Measurements from ENCODE around the gene CELA1.
"Not testable (repeated sequence)": the region's sequence is repeated elsewhere in the genome, so short reads cannot be mapped to it uniquely, and the experiment has no call there.

The CELA1 gene

DNA sequence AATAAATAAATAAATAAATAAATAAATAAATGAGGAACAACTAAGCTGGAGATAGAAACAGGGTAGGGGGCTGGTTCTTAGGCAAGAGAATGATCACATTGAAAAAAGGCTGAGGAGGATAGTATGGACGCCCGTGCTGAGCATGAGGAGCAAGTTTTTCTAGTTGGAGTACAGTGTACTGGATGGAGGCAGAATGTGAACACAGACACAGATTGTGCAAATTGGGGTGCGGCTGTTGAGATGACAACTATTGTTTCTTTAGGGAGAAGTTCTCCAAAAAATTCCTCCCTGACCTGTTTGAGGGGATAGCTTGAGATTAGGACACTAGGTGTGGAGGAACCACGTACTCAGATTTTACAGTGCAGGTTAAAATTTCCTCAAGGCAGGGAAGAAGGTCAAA lies 21.5 kb downstream of the CELA1 start:
- H3K36me3 Mint-ChIP-seq (ENCODE audit: insufficient read depth) = peaks cover 42% of the 10 kb centered on the region
- H3K4me1 Mint-ChIP-seq (ENCODE audit: low read depth in 2 of 2) = peaks cover 66 to 77% of the 10 kb centered on the region in 2 donors
- ATAC-seq (replicated peaks) = no peak
- H3K27ac Mint-ChIP-seq = peak overlapping the region; percentile 88 to 97
- peak overlapping the region; percentile 92 to 94 for H3K4me3 Mint-ChIP-seq
- no peak for DNase-seq
- no peaks in the 10 kb centered on the region for H3K27me3 Mint-ChIP-seq
- no peaks in the 10 kb centered on the region for H3K9me3 Mint-ChIP-seq

DNA sequence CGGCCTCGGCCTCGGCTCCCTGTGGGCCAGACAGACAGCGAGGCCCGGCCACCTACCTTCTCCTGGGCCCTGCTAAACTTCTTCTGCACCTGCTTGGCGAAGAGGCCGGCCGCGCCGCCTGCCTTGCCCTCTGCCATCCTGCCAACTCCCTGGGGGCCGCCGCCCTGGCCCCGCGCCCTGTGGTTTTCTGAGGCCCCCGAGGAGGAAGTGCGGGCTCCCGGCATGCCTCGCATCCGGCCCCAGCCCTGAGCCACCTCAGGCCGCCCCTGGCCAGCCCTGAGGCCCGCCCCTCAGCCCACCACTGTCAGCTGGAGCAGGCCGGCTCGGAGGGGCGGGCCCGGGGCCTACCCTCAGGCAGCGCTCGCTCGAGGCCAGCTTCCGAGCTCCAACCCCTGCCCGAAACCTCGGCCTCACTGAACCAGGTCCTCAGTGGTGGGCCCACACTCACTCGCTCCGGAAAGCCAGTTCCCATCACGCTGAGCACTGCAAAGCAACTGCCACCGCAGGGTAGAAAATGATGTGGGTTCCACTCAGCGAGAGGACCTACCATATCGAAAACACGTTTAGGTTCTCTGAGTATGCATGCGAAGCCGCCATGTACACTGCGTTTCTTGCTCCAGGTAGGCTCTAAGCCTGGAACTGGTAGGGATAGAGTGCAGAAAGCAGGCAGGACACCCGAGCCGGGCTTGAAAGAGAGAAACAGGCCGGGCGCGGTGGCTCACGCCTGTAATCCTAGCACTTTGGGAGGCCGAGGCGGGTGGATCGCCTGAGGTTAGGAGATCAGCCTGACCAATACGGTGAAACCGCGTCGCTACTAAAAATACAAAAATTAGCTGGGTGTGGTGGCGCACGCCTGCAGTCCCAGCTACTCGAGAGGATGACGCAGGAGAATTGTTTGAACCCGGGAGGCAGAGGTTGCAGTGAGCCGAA lies 22.2 kb downstream of the CELA1 start, which contains the start of gene BIN2:
Gene BIN2, minus strand, starts transcription at position 209 of the 930 bp plus-strand sequence. Its CDS starts 72 bp downstream, at position 137.
- H3K27me3 Mint-ChIP-seq = no peaks in the 10 kb centered on the region
- peak within 1 kb of the TSS; percentile 92 to 94 for H3K4me3 Mint-ChIP-seq
- H3K4me1 Mint-ChIP-seq (ENCODE audit: low read depth in 2 of 2) = peaks cover 64 to 78% of the 10 kb centered on the region in 2 donors
- peak within 1 kb of the TSS; percentile 88 to 97 for H3K27ac Mint-ChIP-seq
- DNase-seq (peak; percentile 64 to 70 (median 69)), ATAC-seq (replicated peaks) (peak; percentile 71)
- no peaks in the 10 kb centered on the region for H3K9me3 Mint-ChIP-seq
- H3K36me3 Mint-ChIP-seq (ENCODE audit: insufficient read depth) = peaks cover 42% of the 10 kb centered on the region

DNA sequence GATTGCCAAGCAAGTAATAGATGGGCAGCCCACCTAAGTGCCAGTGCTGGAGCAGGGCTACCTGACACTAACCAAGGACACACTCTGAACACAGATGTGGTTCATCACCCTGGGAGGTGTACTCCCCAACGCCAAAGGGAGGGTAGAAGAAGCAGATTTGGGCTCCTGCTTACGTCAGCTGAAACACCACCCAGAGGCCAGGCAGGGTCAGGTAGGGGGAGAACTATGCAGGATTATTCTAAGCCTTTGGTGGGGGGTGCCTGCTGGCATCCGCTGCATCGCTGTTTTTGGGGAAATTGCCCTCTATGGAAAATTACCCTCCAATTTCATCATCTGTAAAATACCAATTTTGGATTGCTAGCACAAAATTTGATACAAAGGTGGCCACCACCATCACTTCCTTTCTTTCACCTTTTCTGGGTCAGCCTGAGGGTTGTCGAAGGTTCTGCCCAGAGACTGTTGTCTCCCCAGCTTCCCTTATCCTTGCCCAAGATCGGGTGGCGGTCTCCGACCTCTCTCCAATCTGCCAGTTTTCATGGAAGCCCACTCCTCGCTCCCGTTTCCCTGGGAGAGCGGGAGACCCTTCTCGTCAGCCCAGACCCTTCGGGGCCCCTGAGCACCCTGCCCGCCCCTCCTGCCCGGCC lies 23.0 kb downstream of the CELA1 start:
- Mint-ChIP-seq H3K4me1 (ENCODE audit: low read depth in 2 of 2) (peaks cover 64 to 78% of the 10 kb centered on the region in 2 donors), H3K36me3 (ENCODE audit: insufficient read depth) (peaks cover 46% of the 10 kb centered on the region), H3K9me3 (no peaks in the 10 kb centered on the region), H3K4me3 (peak overlapping the region; percentile 92 to 94), H3K27ac (peak overlapping the region; percentile 88 to 97), H3K27me3 (no peaks in the 10 kb centered on the region)
- DNase-seq (peak; percentile 54 to 58 (median 55)), ATAC-seq (replicated peaks) (peak; percentile 66)

DNA sequence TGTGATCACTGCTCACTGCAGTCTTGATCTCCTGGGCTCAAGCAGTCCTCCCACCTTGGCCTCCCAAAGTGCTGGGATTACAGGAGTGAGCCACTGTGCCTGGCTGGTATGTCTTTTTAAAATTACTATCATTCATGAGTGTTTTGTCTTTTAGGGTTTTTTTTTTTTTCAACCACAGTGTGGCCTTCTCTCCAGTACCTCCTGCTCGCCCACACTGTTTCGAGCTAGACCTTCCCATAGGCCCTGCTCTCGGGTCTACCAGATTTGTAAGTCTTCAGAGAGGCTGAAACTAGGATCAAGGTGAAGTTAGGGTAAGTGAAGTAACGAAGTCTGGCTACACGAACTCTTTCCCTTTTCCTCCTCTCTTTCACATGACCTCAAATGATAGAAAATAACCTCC lies 24.0 kb downstream of the CELA1 start:
- H3K27ac Mint-ChIP-seq = peak overlapping the region; percentile 88 to 97
- H3K27me3 Mint-ChIP-seq = no peaks in the 10 kb centered on the region
- ATAC-seq (replicated peaks) = no peak
- no peaks in the 10 kb centered on the region for H3K9me3 Mint-ChIP-seq
- peaks cover 50% of the 10 kb centered on the region for H3K36me3 Mint-ChIP-seq (ENCODE audit: insufficient read depth)
- peaks cover 68 to 83% of the 10 kb centered on the region in 2 donors for H3K4me1 Mint-ChIP-seq (ENCODE audit: low read depth in 2 of 2)
- H3K4me3 Mint-ChIP-seq = peak overlapping the region; percentile 92 to 94
- DNase-seq = no peak

DNA sequence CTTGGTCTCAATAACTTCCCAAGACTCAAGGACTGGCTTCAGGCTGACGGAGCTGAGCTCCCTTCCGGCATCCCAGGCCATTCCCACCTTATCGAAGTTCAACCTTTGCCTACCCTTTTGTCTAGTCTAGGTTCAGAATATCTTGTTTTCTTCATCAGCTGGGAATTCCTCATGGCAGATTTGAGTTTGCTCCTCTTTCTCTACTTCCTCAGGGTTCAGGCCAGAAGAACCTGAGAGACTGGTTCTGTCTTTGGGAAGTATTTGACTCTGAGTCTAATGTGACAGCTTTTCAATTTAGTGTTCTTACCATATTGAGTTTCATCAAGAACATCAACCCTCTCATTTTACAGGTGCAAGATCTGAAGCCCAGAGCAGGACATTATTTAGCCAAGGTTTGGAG lies 24.6 kb downstream of the CELA1 start:
- no peak for ATAC-seq (replicated peaks)
- no peak for DNase-seq
- Mint-ChIP-seq H3K9me3 (no peaks in the 10 kb centered on the region), H3K36me3 (ENCODE audit: insufficient read depth) (peaks cover 47% of the 10 kb centered on the region), H3K4me1 (ENCODE audit: low read depth in 2 of 2) (peaks cover 67 to 78% of the 10 kb centered on the region in 2 donors), H3K4me3 (peak overlapping the region; percentile 92 to 94), H3K27me3 (no peaks in the 10 kb centered on the region), H3K27ac (peak overlapping the region; percentile 88 to 97)

DNA sequence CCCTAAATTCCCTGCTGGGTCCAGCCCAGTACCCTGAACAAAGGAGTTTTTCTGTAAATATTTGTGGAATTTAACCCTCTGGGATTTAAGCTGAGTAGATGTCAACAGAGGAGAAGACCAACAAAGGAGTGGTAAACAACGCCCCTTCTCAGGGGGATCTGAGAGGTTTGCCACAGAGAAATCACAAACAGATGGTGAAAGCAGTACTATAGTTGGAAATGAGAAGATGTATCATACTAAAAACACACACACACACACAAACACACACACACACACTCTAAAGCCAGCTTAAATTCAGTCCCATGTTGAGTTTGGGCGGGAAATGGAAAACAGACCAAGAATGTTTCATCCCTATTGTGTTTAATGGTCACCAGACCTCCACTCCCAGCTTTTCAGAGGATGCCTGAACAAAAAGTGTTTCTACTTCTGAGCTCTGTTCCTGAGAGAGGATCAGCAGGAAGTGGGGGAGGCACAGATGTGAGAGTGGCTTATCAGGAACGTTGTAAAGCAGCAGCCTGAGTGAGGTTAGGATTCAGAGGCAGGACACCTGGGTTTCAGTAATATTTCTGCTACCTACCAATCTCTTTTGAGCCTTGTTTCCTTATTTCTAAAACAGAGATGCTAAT lies 25.7 kb downstream of the CELA1 start:
- no peak for ATAC-seq (replicated peaks)
- H3K27ac Mint-ChIP-seq = peak overlapping the region; percentile 88 to 97
- DNase-seq = no peak
- H3K9me3 Mint-ChIP-seq = no peaks in the 10 kb centered on the region
- peaks cover 49% of the 10 kb centered on the region for H3K36me3 Mint-ChIP-seq (ENCODE audit: insufficient read depth)
- H3K4me1 Mint-ChIP-seq (ENCODE audit: low read depth in 2 of 2) = peaks cover 65 to 77% of the 10 kb centered on the region in 2 donors
- H3K4me3 Mint-ChIP-seq = peak overlapping the region; percentile 92 to 94
- no peaks in the 10 kb centered on the region for H3K27me3 Mint-ChIP-seq

DNA sequence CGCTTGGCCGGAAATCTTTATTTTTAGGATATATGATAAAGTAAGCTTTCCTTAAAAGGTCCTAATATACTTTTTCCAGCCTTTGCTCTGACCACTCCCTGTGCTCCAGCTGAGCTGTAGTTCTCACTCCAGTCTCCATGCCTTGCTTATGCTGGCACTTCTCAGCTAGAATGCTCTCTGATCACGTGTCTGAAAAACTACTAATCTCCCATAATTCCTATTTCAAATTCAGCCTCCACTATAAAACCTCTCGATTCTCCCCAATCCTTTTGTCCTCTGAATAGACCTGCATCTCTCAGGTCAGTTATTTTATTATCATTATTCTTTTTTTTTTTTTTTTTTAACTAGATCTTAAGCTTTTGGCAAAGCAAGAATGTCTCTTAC lies 26.2 kb downstream of the CELA1 start:
- Mint-ChIP-seq H3K4me3 (peak overlapping the region; percentile 92 to 94), H3K36me3 (ENCODE audit: insufficient read depth) (peaks cover 54% of the 10 kb centered on the region), H3K27me3 (no peaks in the 10 kb centered on the region), H3K27ac (peak overlapping the region; percentile 88 to 97), H3K9me3 (no peaks in the 10 kb centered on the region), H3K4me1 (ENCODE audit: low read depth in 2 of 2) (peaks cover 64 to 77% of the 10 kb centered on the region in 2 donors)
- no peak for DNase-seq
- ATAC-seq (replicated peaks) = no peak

DNA sequence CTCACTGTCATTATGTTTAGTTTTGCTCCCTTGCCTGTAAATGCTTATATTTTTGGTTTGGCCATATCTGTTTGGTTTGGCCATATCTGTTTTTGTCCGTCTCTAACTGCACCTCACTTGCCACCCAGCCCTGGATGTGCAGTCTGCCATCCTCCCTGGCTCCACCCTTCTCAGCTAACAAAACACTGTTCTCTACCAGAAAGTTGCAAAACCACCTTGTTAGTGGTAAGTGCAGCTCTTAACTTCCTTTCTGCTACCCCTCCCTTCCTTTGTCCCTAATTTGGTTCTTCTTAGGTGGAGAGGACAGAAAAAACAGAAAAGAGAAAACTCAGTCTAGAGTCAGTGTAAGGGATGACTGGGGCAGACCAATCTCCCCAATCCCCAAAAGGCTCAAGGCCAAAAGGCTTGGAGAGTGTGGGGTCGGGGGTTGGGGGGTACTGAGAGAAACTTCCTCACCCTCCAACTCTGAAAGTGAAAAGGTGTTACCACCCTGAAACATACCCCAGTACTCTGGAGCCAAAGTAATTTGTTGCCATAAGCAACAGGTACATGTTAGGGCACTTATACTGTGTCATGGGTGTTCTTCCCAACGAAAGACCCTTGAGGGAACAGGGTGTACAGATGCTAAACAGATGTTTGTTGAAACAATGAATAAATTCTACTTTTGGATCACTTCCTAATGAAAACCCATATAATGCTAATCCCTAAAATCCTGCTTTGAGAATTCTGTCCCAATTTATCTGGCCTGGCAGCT lies 27.5 kb downstream of the CELA1 start:
- Mint-ChIP-seq H3K4me3 (peak overlapping the region; percentile 92 to 94), H3K27me3 (no peaks in the 10 kb centered on the region), H3K4me1 (ENCODE audit: low read depth in 2 of 2) (peaks cover 58 to 65% of the 10 kb centered on the region in 2 donors), H3K36me3 (ENCODE audit: insufficient read depth) (peaks cover 59% of the 10 kb centered on the region), H3K27ac (peak overlapping the region; percentile 88 to 97), H3K9me3 (no peaks in the 10 kb centered on the region)
- peak; percentile 45 to 59 (median 53) for DNase-seq
- ATAC-seq (replicated peaks) = peak; percentile 76

DNA sequence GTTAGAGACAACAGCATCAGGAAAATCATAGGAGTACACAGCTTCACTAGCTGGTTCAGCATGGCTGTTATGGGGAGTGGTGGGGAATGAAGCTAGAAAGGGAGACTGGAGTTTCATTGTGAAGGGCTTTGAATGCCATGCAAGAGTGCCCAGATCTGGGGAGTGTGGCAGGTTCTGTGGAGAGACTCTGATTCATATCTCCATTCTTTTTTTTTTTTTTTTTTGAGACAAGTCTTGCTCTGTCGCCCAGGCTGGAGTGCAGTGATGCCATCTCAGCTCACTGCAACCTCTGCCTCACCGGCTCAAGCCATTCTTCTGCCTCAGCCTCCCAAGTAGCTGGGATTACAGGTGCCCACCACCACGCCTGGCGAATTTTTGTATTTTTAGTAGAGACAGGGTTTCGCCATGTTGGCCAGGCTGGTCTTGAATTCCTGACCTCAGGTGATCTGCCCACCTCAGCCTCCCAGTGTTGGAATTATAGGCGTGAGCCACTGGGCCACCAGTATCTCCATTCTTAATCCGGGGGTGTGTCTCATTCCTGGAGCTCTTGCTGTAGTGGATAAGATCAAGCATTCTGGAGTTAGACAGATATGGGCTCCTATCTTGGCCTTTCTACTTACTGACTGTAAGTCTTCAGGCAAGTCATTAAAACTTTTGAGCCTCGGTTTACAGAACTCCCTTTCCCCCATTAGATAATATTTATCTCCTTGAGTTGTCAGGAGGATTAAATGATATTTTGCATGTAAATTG lies 28.2 kb downstream of the CELA1 start:
- peak overlapping the region; percentile 92 to 94 for H3K4me3 Mint-ChIP-seq
- H3K4me1 Mint-ChIP-seq (ENCODE audit: low read depth in 2 of 2) = peaks cover 57 to 61% of the 10 kb centered on the region in 2 donors
- not testable (repeated sequence) for ATAC-seq (replicated peaks); H3K27me3 Mint-ChIP-seq; DNase-seq; H3K9me3 Mint-ChIP-seq
- peaks cover 58% of the 10 kb centered on the region for H3K36me3 Mint-ChIP-seq (ENCODE audit: insufficient read depth)
- H3K27ac Mint-ChIP-seq = peak overlapping the region; percentile 88 to 97

DNA sequence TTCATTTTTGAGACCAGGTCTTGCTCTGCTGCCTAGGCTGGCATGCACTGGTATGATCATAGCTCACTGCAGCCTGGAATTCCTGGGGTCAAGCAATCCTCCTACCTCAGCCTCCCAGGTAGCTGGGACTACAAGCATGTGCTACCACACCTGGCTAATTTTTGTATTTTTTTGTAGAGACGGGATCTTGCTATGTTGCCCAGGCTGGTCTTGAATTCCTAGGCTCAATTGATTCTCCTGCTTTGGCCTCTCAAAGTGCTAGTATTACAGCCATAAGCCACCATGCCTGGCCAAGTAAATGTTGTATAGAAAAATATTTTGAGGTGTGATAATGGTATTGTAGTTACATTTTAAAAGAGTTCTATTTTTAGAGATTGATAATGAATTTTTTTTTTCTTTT lies 35.1 kb downstream of the CELA1 start:
- DNase-seq (no peak), ATAC-seq (replicated peaks) (no peak)
- peak overlapping the region; percentile 50 to 64 for H3K4me3 Mint-ChIP-seq
- no peaks in the 10 kb centered on the region for H3K27me3 Mint-ChIP-seq
- H3K27ac Mint-ChIP-seq = peak overlapping the region; percentile 91 to 94
- H3K4me1 Mint-ChIP-seq (ENCODE audit: low read depth in 2 of 2) = peaks cover 39 to 62% of the 10 kb centered on the region in 2 donors
- H3K36me3 Mint-ChIP-seq (ENCODE audit: insufficient read depth) = peaks cover 92% of the 10 kb centered on the region
- no peaks in the 10 kb centered on the region for H3K9me3 Mint-ChIP-seq

DNA sequence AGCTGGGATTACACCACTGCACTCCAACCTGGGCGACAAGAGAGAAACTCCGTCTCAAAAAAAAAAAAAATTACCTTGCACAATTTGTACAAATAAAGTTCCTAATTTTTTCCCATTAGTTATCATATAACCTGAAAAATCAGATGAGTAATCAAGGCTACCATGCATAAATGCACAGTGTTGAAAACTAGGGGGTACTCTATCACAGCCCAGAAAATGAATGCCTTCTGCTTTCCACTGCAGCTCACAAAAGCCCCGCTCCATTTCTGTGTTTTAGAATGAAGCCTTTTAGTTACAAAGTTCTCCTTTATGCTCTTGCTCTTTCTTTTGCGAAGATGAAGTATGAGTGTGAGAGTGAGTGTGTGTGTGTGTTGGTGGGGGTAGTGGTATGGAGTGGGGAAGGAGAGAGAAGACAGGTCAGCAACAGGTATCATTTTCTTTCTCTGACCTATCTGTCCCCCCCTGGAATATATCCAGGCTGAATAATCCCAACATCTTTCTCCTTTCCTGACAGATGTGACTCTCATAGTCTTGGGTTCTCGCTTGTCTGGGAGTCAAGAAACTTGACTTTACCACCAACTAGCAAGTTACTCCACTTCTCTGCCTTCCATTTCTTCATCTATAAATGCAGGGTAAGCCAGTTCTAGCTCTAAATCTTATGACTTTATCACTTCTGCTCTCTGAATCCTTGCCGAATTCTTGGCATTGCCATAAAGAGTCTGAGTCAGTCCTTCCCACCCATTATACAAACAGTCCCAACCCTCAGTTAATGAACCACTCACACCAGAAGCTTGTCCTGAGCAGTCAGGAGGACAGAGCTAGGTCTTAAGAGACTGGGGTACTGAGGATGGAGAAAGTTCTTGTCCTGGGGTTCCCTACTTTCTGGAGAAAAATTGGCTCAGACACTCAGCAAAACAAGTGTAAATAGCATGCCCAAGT lies 38.6 kb downstream of the CELA1 start:
- ATAC-seq (replicated peaks) (peak; percentile 56), DNase-seq (no peak)
- peak overlapping the region; percentile 91 to 94 for H3K27ac Mint-ChIP-seq
- peaks cover 38 to 71% of the 10 kb centered on the region in 2 donors for H3K4me1 Mint-ChIP-seq (ENCODE audit: low read depth in 2 of 2)
- no peaks in the 10 kb centered on the region for H3K27me3 Mint-ChIP-seq
- no peaks in the 10 kb centered on the region for H3K9me3 Mint-ChIP-seq
- peak overlapping the region in 1 of 2 donors; percentile 34 for H3K4me3 Mint-ChIP-seq
- H3K36me3 Mint-ChIP-seq (ENCODE audit: insufficient read depth) = peaks cover 98% of the 10 kb centered on the region
